ENCODE measurements around the gene ZBTB18.
"Not testable (repeated sequence)": the region's sequence is repeated elsewhere in the genome, so short reads cannot be mapped to it uniquely, and the experiment has no call there.

The ZBTB18 gene

GRCh38 chr1:244041466-244042120 is 9.5 kb upstream of the ZBTB18 start:
- no peak for DNase-seq (ENCODE audit: low read depth)

- no peak for DNase-seq (ENCODE audit: low read depth)
Observed at GRCh38 chr1:244042293-244042692, 8.8 kb upstream of the ZBTB18 start.

GRCh38 chr1:244044423-244044822 is 6.7 kb upstream of the ZBTB18 start:
- no peak for DNase-seq (ENCODE audit: low read depth)

GRCh38 chr1:244046254-244046653 is 4.8 kb upstream of the ZBTB18 start:
- DNase-seq (ENCODE audit: low read depth) = not testable (repeated sequence)

GRCh38 chr1:244046907-244047611 is 4.0 kb upstream of the ZBTB18 start:
- no peak for DNase-seq (ENCODE audit: low read depth)

- peak; percentile 27 for DNase-seq (ENCODE audit: low read depth)
Observed at GRCh38 chr1:244047621-244048255, 3.3 kb upstream of the ZBTB18 start.

GRCh38 chr1:244048256-244049161 is 2.6 kb upstream of the ZBTB18 start:
- DNase-seq (ENCODE audit: low read depth) = peak; percentile 91

GRCh38 chr1:244049162-244050013 is 1.7 kb upstream of the ZBTB18 start:
- no peak for DNase-seq (ENCODE audit: low read depth)

GRCh38 chr1:244050014-244050834 is 859 bp upstream of the ZBTB18 start:
- DNase-seq (ENCODE audit: low read depth) = no peak

- DNase-seq (ENCODE audit: low read depth) = no peak
Observed at GRCh38 chr1:244052016-244052727, 1.1 kb downstream of the ZBTB18 start.

GRCh38 chr1:244052728-244053312 is 1.7 kb downstream of the ZBTB18 start:
- no peak for DNase-seq (ENCODE audit: low read depth)

- DNase-seq (ENCODE audit: low read depth) = no peak
Observed at GRCh38 chr1:244053831-244054230, 2.7 kb downstream of the ZBTB18 start.

GRCh38 chr1:244054247-244054923 is 3.3 kb downstream of the ZBTB18 start:
- no peak for DNase-seq (ENCODE audit: low read depth)

- no peak for DNase-seq (ENCODE audit: low read depth)
Observed at GRCh38 chr1:244054924-244055263, 3.8 kb downstream of the ZBTB18 start.

- no peak for DNase-seq (ENCODE audit: low read depth)
Observed at GRCh38 chr1:244056577-244056976, 5.5 kb downstream of the ZBTB18 start.

GRCh38 chr1:244057474-244058385 is 6.6 kb downstream of the ZBTB18 start:
- DNase-seq (ENCODE audit: low read depth) = no peak

- DNase-seq (ENCODE audit: low read depth) = no peak
Observed at GRCh38 chr1:244060117-244060516, 9.0 kb downstream of the ZBTB18 start.

- no peak for DNase-seq (ENCODE audit: low read depth)
Observed at GRCh38 chr1:244060686-244061085, 9.6 kb downstream of the ZBTB18 start.

Measured in stimulated activated CD8-positive, alpha-beta memory T cell treated with anti-CD3 and anti-CD28 coated beads, Interleukin-15, amount 100 ng/mL, for 1 hour (primary cell).